Measurements from ENCODE around the gene SLC41A2. TPM values are rescaled to one million over a fixed set of nuclear protein-coding genes. Genes with fewer than 3 reads are reported as not detected.
"Not testable (repeated sequence)": the region's sequence is repeated elsewhere in the genome, so short reads cannot be mapped to it uniquely, and the experiment has no call there.

SLC41A2 gene
- total RNA-seq, 1 experiment from 2014 or later = 4.3 TPM

DNA sequence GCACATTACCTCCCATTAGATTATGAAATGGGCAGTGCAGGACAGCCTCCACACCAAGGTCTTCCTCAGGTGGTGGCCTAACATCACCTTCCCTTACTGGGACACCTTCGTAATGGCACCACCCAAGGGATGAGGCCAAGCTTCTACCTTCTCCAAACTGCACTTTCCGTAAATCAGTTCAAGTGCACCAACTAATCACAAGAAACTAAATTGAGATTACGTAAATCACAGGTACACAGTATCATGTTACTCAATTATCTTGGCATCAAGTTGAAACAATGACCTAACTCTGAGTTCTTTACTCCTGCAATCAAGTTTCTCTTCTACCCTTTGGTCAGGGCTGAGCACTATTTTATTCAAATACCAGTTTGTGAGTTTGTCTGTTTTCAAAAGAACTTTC, 13.8 kb downstream of the SLC41A2 start:
- no peak overlapping the region for H2BK20ac ChIP-seq (ENCODE audit: low read depth, low read length, poor library complexity, severe bottlenecking)
- no peak overlapping the region for H3K56ac ChIP-seq (ENCODE audit: insufficient read length, low read depth, low read length)
- H3K4me3 Mint-ChIP-seq = no peak overlapping the region
- H3K79me2 ChIP-seq (ENCODE audit: insufficient read depth, low read length) = no peaks in the 10 kb centered on the region
- H3K79me1 ChIP-seq (ENCODE audit: insufficient read depth, low read depth, low read length, poor library complexity, severe bottlenecking) = no peaks in the 10 kb centered on the region
- no peak for DNase-seq
- no peak overlapping the region for H4K8ac ChIP-seq (replicated peaks; ENCODE audit: insufficient read length, low read depth, low read length)
- H4K20me1 ChIP-seq (ENCODE audit: control insufficient read depth, insufficient read depth, insufficient read length) = no peaks in the 10 kb centered on the region
- H3K27ac ChIP-seq (ENCODE audit: insufficient read length, low read depth, low read length) = no peak overlapping the region
- H3K14ac ChIP-seq (ENCODE audit: insufficient read depth, low read length) = no peak overlapping the region
- H3K9ac ChIP-seq (ENCODE audit: extremely low read depth, insufficient read length, low read length) = no peak overlapping the region
- H3T11ph ChIP-seq (ENCODE audit: low read length) = no peak overlapping the region
- no peak overlapping the region for H3K23ac ChIP-seq (ENCODE audit: insufficient read length, low read depth, low read length)
- TF ChIP-seq, protein P1, sequence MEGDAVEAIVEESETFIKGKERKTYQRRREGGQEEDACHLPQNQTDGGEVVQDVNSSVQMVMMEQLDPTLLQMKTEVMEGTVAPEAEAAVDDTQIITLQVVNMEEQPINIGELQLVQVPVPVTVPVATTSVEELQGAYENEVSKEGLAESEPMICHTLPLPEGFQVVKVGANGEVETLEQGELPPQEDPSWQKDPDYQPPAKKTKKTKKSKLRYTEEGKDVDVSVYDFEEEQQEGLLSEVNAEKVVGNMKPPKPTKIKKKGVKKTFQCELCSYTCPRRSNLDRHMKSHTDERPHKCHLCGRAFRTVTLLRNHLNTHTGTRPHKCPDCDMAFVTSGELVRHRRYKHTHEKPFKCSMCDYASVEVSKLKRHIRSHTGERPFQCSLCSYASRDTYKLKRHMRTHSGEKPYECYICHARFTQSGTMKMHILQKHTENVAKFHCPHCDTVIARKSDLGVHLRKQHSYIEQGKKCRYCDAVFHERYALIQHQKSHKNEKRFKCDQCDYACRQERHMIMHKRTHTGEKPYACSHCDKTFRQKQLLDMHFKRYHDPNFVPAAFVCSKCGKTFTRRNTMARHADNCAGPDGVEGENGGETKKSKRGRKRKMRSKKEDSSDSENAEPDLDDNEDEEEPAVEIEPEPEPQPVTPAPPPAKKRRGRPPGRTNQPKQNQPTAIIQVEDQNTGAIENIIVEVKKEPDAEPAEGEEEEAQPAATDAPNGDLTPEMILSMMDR (conservative IDR thresholded peaks at IDR 0.05) = no peak
- no peak overlapping the region for H3K4me2 ChIP-seq (ENCODE audit: insufficient read depth, insufficient read length, low read length)
- H3K4me1 Mint-ChIP-seq = no peaks in the 10 kb centered on the region
- H3K9me3 Mint-ChIP-seq = peaks cover 12 to 21% of the 10 kb centered on the region in 2 experiments
- H3K27ac Mint-ChIP-seq = no peak overlapping the region
- no peaks in the 10 kb centered on the region for H3K23me2 ChIP-seq (ENCODE audit: insufficient read length, low read depth, low read length, poor library complexity, severe bottlenecking)
- no CpG with 5 or more reads among the region's 3 CpGs for WGBS (ENCODE audit: extremely low coverage, insufficient read length, low lambda C conversion rate)
- no peaks in the 10 kb centered on the region for H3K27me3 ChIP-seq (ENCODE audit: insufficient read depth, low read length)
- no peak overlapping the region for H4K91ac ChIP-seq (ENCODE audit: insufficient read length, low read depth, low read length)
- H3K18ac ChIP-seq (ENCODE audit: insufficient read length, low read depth, low read length) = no peak overlapping the region
- H3K27me3 Mint-ChIP-seq (ENCODE audit: low read depth) = no peaks in the 10 kb centered on the region
- no peaks in the 10 kb centered on the region for H3K4me1 ChIP-seq (ENCODE audit: insufficient read depth, low read length)
- H2AFZ ChIP-seq (ENCODE audit: low read length) = no peak overlapping the region
- H3K9me3 ChIP-seq (ENCODE audit: control insufficient read depth, low read depth, low read length) = no peaks in the 10 kb centered on the region
- peaks cover 4 to 15% (median 11%) of the 10 kb centered on the region in 3 experiments; a peak in 5 of 7 replicates for H3K36me3 Mint-ChIP-seq (ENCODE audit: insufficient read depth in 1 of 3, low read depth in 3 of 3)
- H2BK15ac ChIP-seq (ENCODE audit: low read depth, low read length) = no peak overlapping the region
- H2BK120ac ChIP-seq (ENCODE audit: low read depth, low read length, poor library complexity, severe bottlenecking) = no peak overlapping the region
- no peak overlapping the region for H2AK5ac ChIP-seq (ENCODE audit: insufficient read length, low read length)
- no peak overlapping the region for H2BK5ac ChIP-seq (ENCODE audit: insufficient read length, low read length)
- H4K5ac ChIP-seq (ENCODE audit: insufficient read length, low read depth, low read length) = no peak overlapping the region
- no peak overlapping the region for H2BK12ac ChIP-seq (ENCODE audit: insufficient read length, low read depth, low read length)
- H3K4ac ChIP-seq (ENCODE audit: low read depth, low read length) = no peak overlapping the region

- peaks cover 12 to 21% of the 10 kb centered on the region in 2 experiments for H3K9me3 Mint-ChIP-seq
- not testable (repeated sequence) for H3K4me3 Mint-ChIP-seq; DNase-seq; H2AK5ac ChIP-seq (ENCODE audit: insufficient read length, low read length); H2BK5ac ChIP-seq (ENCODE audit: insufficient read length, low read length); H4K20me1 ChIP-seq (ENCODE audit: control insufficient read depth, insufficient read depth, insufficient read length); H3K27me3 Mint-ChIP-seq (ENCODE audit: low read depth); H3K4ac ChIP-seq (ENCODE audit: low read depth, low read length); H3K4me2 ChIP-seq (ENCODE audit: insufficient read depth, insufficient read length, low read length); H3K9me3 ChIP-seq (ENCODE audit: control insufficient read depth, low read depth, low read length); H3K56ac ChIP-seq (ENCODE audit: insufficient read length, low read depth, low read length); H2BK12ac ChIP-seq (ENCODE audit: insufficient read length, low read depth, low read length); H3K27ac ChIP-seq (ENCODE audit: insufficient read length, low read depth, low read length); H4K8ac ChIP-seq (replicated peaks; ENCODE audit: insufficient read length, low read depth, low read length); H3K18ac ChIP-seq (ENCODE audit: insufficient read length, low read depth, low read length); H3K4me1 Mint-ChIP-seq; H2BK15ac ChIP-seq (ENCODE audit: low read depth, low read length); H4K5ac ChIP-seq (ENCODE audit: insufficient read length, low read depth, low read length); H3K79me1 ChIP-seq (ENCODE audit: insufficient read depth, low read depth, low read length, poor library complexity, severe bottlenecking); H2BK20ac ChIP-seq (ENCODE audit: low read depth, low read length, poor library complexity, severe bottlenecking); H3K4me1 ChIP-seq (ENCODE audit: insufficient read depth, low read length); H3K27ac Mint-ChIP-seq; H3K23ac ChIP-seq (ENCODE audit: insufficient read length, low read depth, low read length); H3T11ph ChIP-seq (ENCODE audit: low read length); H3K23me2 ChIP-seq (ENCODE audit: insufficient read length, low read depth, low read length, poor library complexity, severe bottlenecking); H2BK120ac ChIP-seq (ENCODE audit: low read depth, low read length, poor library complexity, severe bottlenecking); H2AFZ ChIP-seq (ENCODE audit: low read length); H3K79me2 ChIP-seq (ENCODE audit: insufficient read depth, low read length); H3K14ac ChIP-seq (ENCODE audit: insufficient read depth, low read length); H4K91ac ChIP-seq (ENCODE audit: insufficient read length, low read depth, low read length); H3K27me3 ChIP-seq (ENCODE audit: insufficient read depth, low read length); H3K9ac ChIP-seq (ENCODE audit: extremely low read depth, insufficient read length, low read length)
- peaks cover 4 to 15% (median 11%) of the 10 kb centered on the region in 3 experiments; a peak in 5 of 7 replicates for H3K36me3 Mint-ChIP-seq (ENCODE audit: insufficient read depth in 1 of 3, low read depth in 3 of 3)
- no CpG with 5 or more reads among the region's 8 CpGs for WGBS (ENCODE audit: extremely low coverage, insufficient read length, low lambda C conversion rate)
These were observed 14.7 kb downstream of the SLC41A2 start for GRCh38 chr12:104943401-104943800.
